ENCODE measurements around the gene HTATIP2. TPM values are rescaled to one million over a fixed set of nuclear protein-coding genes. Genes with fewer than 3 reads are reported as not detected.

Gene HTATIP2
- total RNA-seq, 1 donor from 2014 or later, result 25.4 TPM

DNA sequence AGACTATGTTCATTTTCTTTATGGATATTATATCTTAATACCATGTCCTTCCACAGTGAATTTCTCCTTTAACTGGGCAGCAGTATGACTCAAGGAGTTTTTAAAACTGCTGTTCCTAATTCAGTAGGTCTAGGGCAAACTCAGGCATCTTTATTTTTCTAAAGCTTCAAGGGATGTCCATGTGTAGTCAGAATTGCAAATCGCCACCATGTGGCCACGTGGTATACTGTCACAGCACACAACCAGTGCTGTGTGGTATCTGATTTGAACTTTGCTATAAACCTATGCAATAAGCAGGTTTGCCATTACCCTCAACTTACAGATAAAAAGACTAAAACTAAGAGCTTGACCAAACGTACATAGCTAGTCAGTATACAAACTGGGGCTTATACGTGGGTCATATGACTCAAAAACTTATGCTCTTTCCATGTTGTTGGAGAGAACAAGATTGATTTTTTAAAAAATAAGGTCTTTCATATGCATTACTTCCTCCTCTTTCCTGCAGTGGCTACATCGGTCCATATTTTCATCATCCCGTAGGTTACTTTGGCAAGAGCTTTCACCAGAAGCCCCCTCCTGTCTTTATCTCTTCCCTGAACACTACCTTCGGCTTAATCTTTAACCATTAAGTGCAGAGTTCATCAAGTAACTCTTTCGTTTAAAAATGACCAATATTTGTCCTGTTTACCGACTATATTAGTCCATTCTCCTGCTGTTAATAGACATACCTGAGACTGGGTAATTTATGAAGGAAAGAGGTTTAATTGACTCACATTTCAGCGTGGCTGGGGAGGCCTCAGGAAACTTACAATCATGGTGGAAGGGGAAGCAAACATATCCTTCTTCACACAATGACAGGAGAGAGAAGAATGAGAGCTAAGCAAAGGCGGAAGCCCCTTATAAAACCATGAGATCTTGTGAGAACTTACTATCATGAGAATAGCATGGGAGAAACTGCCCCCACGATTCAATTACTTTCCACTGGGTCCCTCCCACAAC lies 8.0 kb upstream of the HTATIP2 start:
- no peak overlapping the region for H3K4me3 ChIP-seq (ENCODE audit: insufficient read depth, low read depth, low read length)
- no peak for DNase-seq (ENCODE audit: low read depth)
- H3K79me2 ChIP-seq (ENCODE audit: insufficient read depth, low read length), result no peaks in the 10 kb centered on the region
- no peak overlapping the region for H3K9ac ChIP-seq (ENCODE audit: low read length)
- no peaks in the 10 kb centered on the region for H3K4me1 ChIP-seq (ENCODE audit: insufficient read depth, low read length)
- no peaks in the 10 kb centered on the region for H3K36me3 Mint-ChIP-seq (ENCODE audit: low read depth, unreplicated experiment)
- TF ChIP-seq, protein P1, sequence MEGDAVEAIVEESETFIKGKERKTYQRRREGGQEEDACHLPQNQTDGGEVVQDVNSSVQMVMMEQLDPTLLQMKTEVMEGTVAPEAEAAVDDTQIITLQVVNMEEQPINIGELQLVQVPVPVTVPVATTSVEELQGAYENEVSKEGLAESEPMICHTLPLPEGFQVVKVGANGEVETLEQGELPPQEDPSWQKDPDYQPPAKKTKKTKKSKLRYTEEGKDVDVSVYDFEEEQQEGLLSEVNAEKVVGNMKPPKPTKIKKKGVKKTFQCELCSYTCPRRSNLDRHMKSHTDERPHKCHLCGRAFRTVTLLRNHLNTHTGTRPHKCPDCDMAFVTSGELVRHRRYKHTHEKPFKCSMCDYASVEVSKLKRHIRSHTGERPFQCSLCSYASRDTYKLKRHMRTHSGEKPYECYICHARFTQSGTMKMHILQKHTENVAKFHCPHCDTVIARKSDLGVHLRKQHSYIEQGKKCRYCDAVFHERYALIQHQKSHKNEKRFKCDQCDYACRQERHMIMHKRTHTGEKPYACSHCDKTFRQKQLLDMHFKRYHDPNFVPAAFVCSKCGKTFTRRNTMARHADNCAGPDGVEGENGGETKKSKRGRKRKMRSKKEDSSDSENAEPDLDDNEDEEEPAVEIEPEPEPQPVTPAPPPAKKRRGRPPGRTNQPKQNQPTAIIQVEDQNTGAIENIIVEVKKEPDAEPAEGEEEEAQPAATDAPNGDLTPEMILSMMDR (IDR thresholded peaks at IDR 0.05; ENCODE audit: insufficient read depth, low read depth, low read length), result peak; percentile 77
- TF ChIP-seq EZH2 (IDR thresholded peaks at IDR 0.05; ENCODE audit: insufficient read depth, low read length), result no peak
- FAIRE-seq, result no peak
- H3K4me1 Mint-ChIP-seq (ENCODE audit: low read depth, unreplicated experiment), result peaks cover 15% of the 10 kb centered on the region
- H3K36me3 ChIP-seq (ENCODE audit: insufficient read depth, low read length), result no peaks in the 10 kb centered on the region
- H4K20me1 ChIP-seq (ENCODE audit: insufficient read depth, low read length), result no peaks in the 10 kb centered on the region
- H3K27ac Mint-ChIP-seq (ENCODE audit: unreplicated experiment), result no peak overlapping the region
- H3K9me3 ChIP-seq (ENCODE audit: insufficient read depth, low read depth, low read length), result no peaks in the 10 kb centered on the region
- H3K27ac ChIP-seq (ENCODE audit: low read depth, low read length), result no peak overlapping the region
- peaks cover 7% of the 10 kb centered on the region for H3K27me3 Mint-ChIP-seq (ENCODE audit: low read depth, unreplicated experiment)
- no peak overlapping the region for H3K4me3 Mint-ChIP-seq (ENCODE audit: unreplicated experiment)
- no peak overlapping the region for H3K4me2 ChIP-seq (ENCODE audit: low read length)
- H3K9me3 Mint-ChIP-seq (ENCODE audit: unreplicated experiment), result no peaks in the 10 kb centered on the region
- H3K27me3 ChIP-seq (ENCODE audit: insufficient read depth, low read length), result peaks cover 21% of the 10 kb centered on the region
- H2AFZ ChIP-seq (ENCODE audit: low read depth, low read length), result no peak overlapping the region

DNA sequence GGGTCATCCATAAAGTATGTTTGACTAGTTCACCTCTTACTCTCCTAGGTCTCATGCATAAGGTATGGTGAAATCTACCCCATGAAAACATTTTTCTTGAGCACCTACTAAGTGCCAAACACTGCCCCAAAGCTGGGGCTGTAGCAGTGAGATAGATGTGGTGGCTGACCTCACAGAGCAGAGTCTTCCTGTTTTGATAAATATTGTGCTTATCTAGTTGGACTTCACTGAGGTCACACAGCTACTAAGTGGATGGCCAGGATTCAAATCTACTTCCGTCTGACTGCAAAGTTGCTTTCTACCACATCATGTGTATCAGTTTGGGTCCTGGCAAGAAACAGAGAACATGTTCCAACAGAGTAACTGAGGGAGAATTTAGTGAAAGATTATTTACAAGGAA lies 6.4 kb upstream of the HTATIP2 start:
- H4K20me1 ChIP-seq (ENCODE audit: insufficient read depth, low read length), result no peaks in the 10 kb centered on the region
- Mint-ChIP-seq H3K4me3 (ENCODE audit: unreplicated experiment) (no peak overlapping the region), H3K9me3 (ENCODE audit: unreplicated experiment) (no peaks in the 10 kb centered on the region), H3K27ac (ENCODE audit: unreplicated experiment) (no peak overlapping the region), H3K36me3 (ENCODE audit: low read depth, unreplicated experiment) (no peaks in the 10 kb centered on the region), H3K27me3 (ENCODE audit: low read depth, unreplicated experiment) (peaks cover 7% of the 10 kb centered on the region), H3K4me1 (ENCODE audit: low read depth, unreplicated experiment) (peaks cover 16% of the 10 kb centered on the region)
- peaks cover 15% of the 10 kb centered on the region for H3K27me3 ChIP-seq (ENCODE audit: insufficient read depth, low read length)
- H3K4me1 ChIP-seq (ENCODE audit: insufficient read depth, low read length), result no peaks in the 10 kb centered on the region
- H3K4me2 ChIP-seq (ENCODE audit: low read length), result no peak overlapping the region
- H3K27ac ChIP-seq (ENCODE audit: low read depth, low read length), result no peak overlapping the region
- H3K79me2 ChIP-seq (ENCODE audit: insufficient read depth, low read length), result no peaks in the 10 kb centered on the region
- no peaks in the 10 kb centered on the region for H3K9me3 ChIP-seq (ENCODE audit: insufficient read depth, low read depth, low read length)
- no peak overlapping the region for H3K4me3 ChIP-seq (ENCODE audit: insufficient read depth, low read depth, low read length)
- DNase-seq (ENCODE audit: low read depth) (no peak), FAIRE-seq (no peak)
- TF ChIP-seq EZH2 (IDR thresholded peaks at IDR 0.05; ENCODE audit: insufficient read depth, low read length), result no peak
- TF ChIP-seq, protein P1 (IDR thresholded peaks at IDR 0.05; ENCODE audit: insufficient read depth, low read depth, low read length), result no peak
- no peaks in the 10 kb centered on the region for H3K36me3 ChIP-seq (ENCODE audit: insufficient read depth, low read length)
- H3K9ac ChIP-seq (ENCODE audit: low read length), result no peak overlapping the region
- no peak overlapping the region for H2AFZ ChIP-seq (ENCODE audit: low read depth, low read length)

DNA sequence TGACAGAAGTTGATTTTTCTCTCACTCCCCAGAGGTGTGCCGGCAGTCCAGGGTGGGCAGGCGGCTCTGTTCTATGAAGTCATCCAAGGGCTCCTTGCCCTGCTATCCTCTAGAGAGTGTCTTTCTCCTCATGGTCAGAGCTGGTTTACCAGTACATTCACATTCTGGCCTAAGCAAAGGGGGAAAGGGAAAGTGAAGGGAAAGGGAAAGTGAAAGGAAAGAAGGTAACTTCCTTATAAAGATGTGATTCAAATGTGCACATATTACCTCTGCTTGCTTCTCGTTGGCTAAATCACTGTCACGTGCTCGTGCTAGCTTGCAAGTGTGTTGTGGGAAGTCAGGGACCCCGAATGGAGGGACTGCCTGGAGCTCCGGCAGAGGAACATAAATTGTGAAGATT lies 2.9 kb upstream of the HTATIP2 start:
- FAIRE-seq (no peak), DNase-seq (ENCODE audit: low read depth) (no peak)
- Mint-ChIP-seq H3K36me3 (ENCODE audit: low read depth, unreplicated experiment) (no peaks in the 10 kb centered on the region), H3K27me3 (ENCODE audit: low read depth, unreplicated experiment) (peaks cover 11% of the 10 kb centered on the region), H3K27ac (ENCODE audit: unreplicated experiment) (peak overlapping the region; percentile 30), H3K9me3 (ENCODE audit: unreplicated experiment) (peaks cover 3% of the 10 kb centered on the region), H3K4me3 (ENCODE audit: unreplicated experiment) (no peak overlapping the region), H3K4me1 (ENCODE audit: low read depth, unreplicated experiment) (peaks cover 10% of the 10 kb centered on the region)
- TF ChIP-seq EZH2 (IDR thresholded peaks at IDR 0.05; ENCODE audit: insufficient read depth, low read length), result no peak
- H2AFZ ChIP-seq (ENCODE audit: low read depth, low read length), result peak overlapping the region; percentile 28
- H3K9ac ChIP-seq (ENCODE audit: low read length), result no peak overlapping the region
- H3K36me3 ChIP-seq (ENCODE audit: insufficient read depth, low read length), result no peaks in the 10 kb centered on the region
- no peak overlapping the region for H3K27ac ChIP-seq (ENCODE audit: low read depth, low read length)
- H3K4me2 ChIP-seq (ENCODE audit: low read length), result no peak overlapping the region
- no peak overlapping the region for H3K4me3 ChIP-seq (ENCODE audit: insufficient read depth, low read depth, low read length)
- peaks cover 10% of the 10 kb centered on the region for H3K27me3 ChIP-seq (ENCODE audit: insufficient read depth, low read length)
- H4K20me1 ChIP-seq (ENCODE audit: insufficient read depth, low read length), result no peaks in the 10 kb centered on the region
- H3K79me2 ChIP-seq (ENCODE audit: insufficient read depth, low read length), result no peaks in the 10 kb centered on the region
- H3K9me3 ChIP-seq (ENCODE audit: insufficient read depth, low read depth, low read length), result no peaks in the 10 kb centered on the region
- peaks cover 6% of the 10 kb centered on the region for H3K4me1 ChIP-seq (ENCODE audit: insufficient read depth, low read length)

Data from astrocyte (in vitro differentiated cells and primary cell).